ENCODE measurements around the gene CENPH. TPM values are rescaled to one million over a fixed set of nuclear protein-coding genes. Genes with fewer than 3 reads are reported as not detected.
A peak's percentile ranks its signal among the peaks of the same experiment; 100 is the strongest.

Gene CENPH
- total and polyA plus RNA-seq, 2 of the 8 experiments (the other 6 are each of a cell fraction or from before 2014, with no cell fraction given) = 69.0 to 82.8 TPM

GRCh38 chr5:69234457-69235268 is 45.3 kb downstream of the CENPH start, which contains the start of gene CDK7:
TSS of gene CDK7 (plus strand) at chr5:69234886. CDS start at chr5:69234976, 90 bp downstream.
- peak within 1 kb of the TSS; percentile 54; the same call in 1 of the 2 replicates for H2BK5ac ChIP-seq (ENCODE audit: low read depth, low read length)
- H4K8ac ChIP-seq (ENCODE audit: extremely low read depth, insufficient read depth, low read length) = 0 out of 2 replicates have a peak within 1 kb of the TSS, but pooled peaks have one; percentile 47
- DNase-seq (ENCODE audit: low read depth in 1 of 2, low spot score in 2 of 2) (peak; percentile 41 to 88), FAIRE-seq (peak; percentile 82)
- no peak within 1 kb of the TSS; the same call in 1 of the 2 replicates for H2BK15ac ChIP-seq (ENCODE audit: low read length)
- H3K79me2 ChIP-seq (ENCODE audit: control insufficient read depth in 1 of 2, insufficient read depth in 2 of 2, low read length in 2 of 2) = peaks cover 3 to 42% of the 10 kb centered on the region in 2 experiments; a peak in 2 of 4 replicates
- no peak within 1 kb of the TSS for H2BK12ac ChIP-seq (ENCODE audit: low read depth, low read length)
- H3K4me2 ChIP-seq (ENCODE audit: insufficient read depth in 1 of 2, low read depth in 2 of 2, low read length in 2 of 2) = peak within 1 kb of the TSS; percentile 49 to 74
- peak within 1 kb of the TSS; percentile 3 for H4K5ac ChIP-seq (ENCODE audit: insufficient read length, low read depth, low read length)
- H3K23ac ChIP-seq (ENCODE audit: insufficient read length) = no peak within 1 kb of the TSS
- peaks cover 0 to 23% (median 3%) of the 10 kb centered on the region in 4 experiments; a peak in 2 of 8 replicates for H3K36me3 ChIP-seq (ENCODE audit: control insufficient read depth in 2 of 4, insufficient read depth in 4 of 4, low read length in 3 of 4)
- POLR2A ChIA-PET (ENCODE audit: partially characterized antibody) = interaction anchor here (0.6 to 2.2 kb wide), 13 partner anchors 9 to 68 kb away, joined by 3 to 11 read pairs (median 4); partner anchors contain the start of genes CCNB1 and CENPH
- H3K4me3 ChIP-seq (ENCODE audit: extremely low read depth in 1 of 4, insufficient read depth in 2 of 4, low read depth in 3 of 4, low read length in 4 of 4) = peak within 1 kb of the TSS; percentile 83 to 96 (median 92)
- no peak within 1 kb of the TSS for H3K4ac ChIP-seq (replicated peaks; ENCODE audit: insufficient read length, low read depth, low read length)
- H3K9ac ChIP-seq (replicated peaks in 1 of 4; ENCODE audit: extremely low read depth in 1 of 4, low read depth in 3 of 4, low read length in 3 of 4) = peak within 1 kb of the TSS; percentile 81 to 88 (median 82)
- CTCF ChIA-PET (ENCODE audit: partially characterized antibody) = interaction anchor here (0.9 to 1.0 kb wide), 2 partner anchors 53 to 100 kb away, joined by 3 to 4 read pairs; no protein-coding TSS in a partner anchor
- peak within 1 kb of the TSS; percentile 62; the same call in 1 of the 2 replicates for H3K18ac ChIP-seq (ENCODE audit: extremely low read depth, low read length)
- WGBS, 2 experiments (ENCODE audit: extremely low coverage in 1 of 2, insufficient coverage in 1 of 2, insufficient read length in 1 of 2, insufficient replicate concordance in 2 of 2, low coverage in 1 of 2, low lambda C conversion rate in 2 of 2, missing lambda C conversion rate in 1 of 2) = 1% methylated on average over 48 of the region's 49 CpGs; no CpG with 5 or more reads in 1 of the 2 experiments
- H4K20me1 ChIP-seq (replicated peaks in 1 of 2; ENCODE audit: control insufficient read depth in 1 of 2, insufficient read depth in 2 of 2, low read length in 2 of 2) = no peaks in the 10 kb centered on the region
- H3K14ac ChIP-seq (ENCODE audit: insufficient read length) = no peak within 1 kb of the TSS
- H3K27ac ChIP-seq (ENCODE audit: low read depth, low read length) = peak within 1 kb of the TSS; percentile 74
- H2AFZ ChIP-seq (ENCODE audit: low read length) = peak within 1 kb of the TSS; percentile 100
- no peaks in the 10 kb centered on the region for H3K27me3 ChIP-seq (replicated peaks in 1 of 4; ENCODE audit: control insufficient read depth in 3 of 4, extremely low read depth in 1 of 4, insufficient read depth in 3 of 4, low read length in 3 of 4)
- H3K79me1 ChIP-seq (ENCODE audit: low read depth, low read length) = no peaks in the 10 kb centered on the region
- H3K4me1 ChIP-seq (replicated peaks in 1 of 4; ENCODE audit: control insufficient read depth in 3 of 4, insufficient read depth in 4 of 4, low read length in 3 of 4) = peaks cover 0 to 3% (median 0%) of the 10 kb centered on the region in 4 experiments; a peak in 2 of 7 replicates
- H2AK5ac ChIP-seq (ENCODE audit: low read depth, low read length) = no peak within 1 kb of the TSS
- no peaks in the 10 kb centered on the region for H3K9me3 ChIP-seq (ENCODE audit: insufficient read depth in 2 of 2, low read depth in 1 of 2, low read length in 1 of 2)
- H3K56ac ChIP-seq (replicated peaks; ENCODE audit: insufficient read length, low read depth, low read length) = no peak within 1 kb of the TSS
- no peak within 1 kb of the TSS for H2BK20ac ChIP-seq (ENCODE audit: low read length)
- no peak within 1 kb of the TSS for H4K91ac ChIP-seq (replicated peaks; ENCODE audit: insufficient read length, low read length)
- peaks cover 1% of the 10 kb centered on the region; the same call in 1 of the 2 replicates for H3K23me2 ChIP-seq (ENCODE audit: low read depth, low read length)
- H2BK120ac ChIP-seq (replicated peaks; ENCODE audit: low read depth, low read length) = no peak within 1 kb of the TSS
- no peak for TF ChIP-seq NANOG (IDR thresholded peaks at IDR 0.05; ENCODE audit: insufficient read depth, low read depth, low read length, poor library complexity, severe bottlenecking)
- peak; percentile 91 for TF ChIP-seq YY1 (IDR thresholded peaks at IDR 0.05; ENCODE audit: low read depth, low read length)
- TF ChIP-seq NRF1 (IDR thresholded peaks at IDR 0.05; ENCODE audit: low read depth, low read length) = no peak
- TF ChIP-seq RXRA (IDR thresholded peaks at IDR 0.05; ENCODE audit: insufficient read depth, low read depth, low read length) = no peak
- TF ChIP-seq USF2 (IDR thresholded peaks at IDR 0.05; ENCODE audit: low read length) = peak; percentile 98
- TF ChIP-seq CBX8 (IDR thresholded peaks at IDR 0.05; ENCODE audit: borderline replicate concordance, low read depth, low read length) = no peak
- peak; percentile 83 for TF ChIP-seq RBBP5 (IDR thresholded peaks at IDR 0.05; ENCODE audit: borderline replicate concordance, low read depth, low read length)
- TF ChIP-seq POLR2AphosphoS5 (IDR thresholded peaks at IDR 0.05; ENCODE audit: low read depth, low read length) = peak; percentile 65
- no peak for TF ChIP-seq SUZ12 (IDR thresholded peaks at IDR 0.05; ENCODE audit: low read length)
- peak; percentile 60; the same call in 1 of the 2 replicates for TF ChIP-seq SP1 (IDR thresholded peaks at IDR 0.05; ENCODE audit: low read depth, low read length)

All from H1 (cell line).